Right ventricle myocardium inferior (tissue), 1 donor: Measurements from ENCODE around the gene CCL13. TPM values are rescaled to one million over a fixed set of nuclear protein-coding genes. Genes with fewer than 3 reads are reported as not detected.

ENCODE experiments used
- ATAC-seq: fragments of 200-7000 bp; cut with Tn5 transposase; one replicate; pipeline ENCODE4 v1.9.1; 2020; ENCODE audit warnings: mild to moderate bottlenecking, moderate library complexity
- DNase-seq: peaks from one replicate; pipeline ENCODE4 v3.0.0; 2021; ENCODE audit errors: missing footprints
- intact Hi-C: fragments of 100-400 bp; cut with DNase I; formaldehyde crosslinking; loops from one replicate; pipeline ENCODE4 v1.11.0; 2022
- total RNA-seq: library from RNA; stranded (reverse); fragmentation: NEBNext Ultra II Directional; extraction: Animal tissue kit (Norgen Biotek cat#: 25700); gene quantifications from one replicate; pipeline ENCODE4 v1.2.1, GENCODE V29; 2021
- donor health status: DM: no; HTN: yes; CAD: no; lungs with severe emphysema.

The CCL13 gene
- total RNA-seq, 1 donor from 2014 or later: 1.2 TPM

DNA sequence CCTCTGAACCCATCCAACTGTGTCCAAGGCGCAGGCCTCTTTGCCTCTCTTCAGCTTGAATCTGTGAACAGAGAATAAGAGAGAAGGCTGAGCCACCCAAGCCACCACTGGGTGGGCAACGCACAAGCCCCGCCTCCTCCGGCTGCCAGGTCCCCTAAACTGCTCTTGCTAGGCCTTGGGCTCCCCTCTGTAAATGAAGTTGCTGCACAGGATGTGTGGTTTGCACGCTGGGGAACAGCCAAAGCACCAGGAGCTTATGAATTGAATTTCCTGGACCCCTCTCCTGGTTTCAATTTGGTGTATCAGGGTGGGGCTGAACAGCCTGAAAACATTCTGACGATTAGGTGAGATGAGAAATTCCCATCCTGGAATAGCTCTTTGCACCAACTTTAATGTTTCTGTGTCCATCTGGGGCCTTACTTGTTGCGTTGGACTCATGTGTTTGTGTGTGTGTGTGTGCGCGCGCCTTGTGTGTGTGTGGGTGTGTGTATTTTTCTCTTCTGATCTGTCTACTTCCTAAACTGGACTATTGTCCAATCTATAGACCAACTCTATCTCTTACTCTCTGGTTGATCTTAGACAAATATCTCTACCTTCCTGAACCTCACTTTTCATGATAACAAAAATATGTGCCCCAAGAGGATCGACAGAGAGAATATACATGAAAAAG lies 4.5 kb downstream of the CCL13 start:
- ATAC-seq (no peak), DNase-seq (no peak)
- intact Hi-C loops: loop anchor here (1.0 to 5.0 kb wide), 3 partner anchors 53 to 160 kb away; partner anchors contain the start of gene CCL2

GRCh38 chr17:34361478-34362061 lies 5.3 kb downstream of the CCL13 start:
- intact Hi-C loops: loop anchor here (1.0 to 5.0 kb wide), 3 partner anchors 54 to 161 kb away; partner anchors contain the start of gene CCL2
- DNase-seq: peak; percentile 94
- ATAC-seq: peak; percentile 90

DNA sequence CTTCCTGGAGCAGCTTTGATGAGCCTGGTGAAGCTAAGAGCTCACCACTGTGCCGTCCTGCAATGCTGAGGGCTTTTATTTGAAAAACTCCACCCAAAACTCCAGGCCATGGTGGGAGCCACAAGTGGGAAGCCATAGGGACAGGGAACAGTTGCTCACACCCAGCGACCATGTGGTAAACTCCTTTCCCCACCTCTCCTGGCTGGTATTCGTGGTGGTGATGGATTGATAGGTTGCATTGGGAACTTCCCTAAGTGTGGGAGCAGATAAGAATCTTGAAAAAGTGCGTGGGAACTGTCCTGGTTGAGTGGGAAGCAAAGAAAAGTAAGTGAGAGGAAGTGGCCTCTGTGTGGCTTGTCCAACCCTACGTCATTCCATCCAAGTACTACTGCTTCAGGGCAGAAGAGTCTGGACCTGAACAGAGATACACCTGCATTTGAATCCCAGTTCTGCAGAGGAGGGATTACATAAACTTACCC lies 6.9 kb downstream of the CCL13 start, which contains the start of gene CCL1:
TSS of gene CCL1 (minus strand) at position 51 of the 479 bp plus-strand sequence. CDS start 72 bp downstream, outside the sequence.
- DNase-seq (no peak), ATAC-seq (no peak)
- intact Hi-C loops: loop anchor here (5.0 kb wide), 2 partner anchors 56 to 106 kb away; partner anchors contain the start of gene CCL2

- DNase-seq (no peak), ATAC-seq (no peak)
- intact Hi-C loops: loop anchor here (5.0 kb wide), 2 partner anchors 57 to 107 kb away; partner anchors contain the start of gene CCL2
Observed at GRCh38 chr17:34364751-34365150, 8.5 kb downstream of the CCL13 start.

DNA sequence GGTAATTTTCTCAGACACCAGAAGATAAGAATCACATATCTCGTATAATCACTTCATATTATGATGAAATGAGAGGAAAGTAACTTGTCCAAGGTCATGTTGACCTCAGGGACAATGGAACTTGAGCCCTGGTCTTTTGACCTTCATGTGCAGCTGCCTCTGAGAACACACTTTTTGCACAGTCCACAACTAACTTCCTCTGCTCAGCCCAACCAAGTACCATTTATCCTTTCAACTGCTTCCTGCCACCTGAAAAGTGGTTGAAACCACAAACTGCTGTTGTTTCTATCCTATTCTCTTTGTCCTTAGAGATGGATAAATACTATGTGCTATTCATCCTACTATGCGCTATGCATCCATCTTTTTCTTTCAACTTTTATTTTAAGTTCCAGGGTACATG lies 9.1 kb downstream of the CCL13 start:
- intact Hi-C loops: no loop called here
- DNase-seq: no peak
- no peak for ATAC-seq

GRCh38 chr17:34366010-34366409 lies 9.7 kb downstream of the CCL13 start:
- no peak for ATAC-seq
- DNase-seq: no peak
- intact Hi-C loops: no loop called here

GRCh38 chr17:34366529-34367107 lies 10.3 kb downstream of the CCL13 start:
- no peak for DNase-seq
- ATAC-seq: no peak
- intact Hi-C loops: no loop called here

- DNase-seq: no peak
- intact Hi-C loops: no loop called here
- ATAC-seq: no peak
Observed at GRCh38 chr17:34367486-34368195, 11.4 kb downstream of the CCL13 start.

DNA sequence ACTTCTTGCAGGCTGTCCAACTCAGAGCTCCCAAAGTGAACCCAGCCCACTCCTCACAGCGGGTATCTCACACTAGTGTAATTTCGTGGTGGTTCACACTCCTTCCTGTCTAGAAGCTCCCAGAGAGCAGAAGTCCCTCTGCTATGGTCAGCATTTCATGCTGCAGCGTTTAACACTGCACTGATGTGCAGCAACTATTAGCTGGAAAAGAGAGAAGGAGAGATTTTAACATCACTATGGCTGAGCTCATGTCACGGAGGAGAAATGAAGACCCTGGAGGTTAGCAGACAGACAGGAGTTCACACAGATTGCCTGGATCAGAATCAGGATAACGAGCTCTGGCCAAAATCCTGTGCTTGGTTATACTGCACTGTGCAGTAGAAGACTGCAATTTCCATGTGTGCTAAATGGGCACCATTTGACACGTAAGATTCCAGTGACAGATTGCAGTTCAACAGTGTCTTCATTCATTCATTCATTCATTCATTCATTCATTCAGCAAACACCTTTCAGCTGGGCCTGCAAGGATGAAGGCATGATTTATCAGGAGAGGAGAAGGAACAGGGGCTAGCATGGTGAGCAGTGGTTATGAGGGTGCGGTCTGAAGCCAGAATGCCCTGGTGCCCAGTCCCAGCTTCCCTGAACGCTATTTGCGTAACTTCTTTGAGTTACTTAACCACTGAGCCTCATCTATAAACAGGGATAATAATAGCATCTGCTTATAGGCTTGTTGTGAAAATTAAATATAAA lies 12.1 kb downstream of the CCL13 start:
- ATAC-seq (peak; percentile 45), DNase-seq (no peak)
- intact Hi-C loops: no loop called here

GRCh38 chr17:34368946-34369500 lies 12.7 kb downstream of the CCL13 start:
- no peak for DNase-seq
- intact Hi-C loops: no loop called here
- no peak for ATAC-seq

GRCh38 chr17:34369571-34369970 lies 13.3 kb downstream of the CCL13 start:
- DNase-seq (no peak), ATAC-seq (no peak)
- intact Hi-C loops: no loop called here

DNA sequence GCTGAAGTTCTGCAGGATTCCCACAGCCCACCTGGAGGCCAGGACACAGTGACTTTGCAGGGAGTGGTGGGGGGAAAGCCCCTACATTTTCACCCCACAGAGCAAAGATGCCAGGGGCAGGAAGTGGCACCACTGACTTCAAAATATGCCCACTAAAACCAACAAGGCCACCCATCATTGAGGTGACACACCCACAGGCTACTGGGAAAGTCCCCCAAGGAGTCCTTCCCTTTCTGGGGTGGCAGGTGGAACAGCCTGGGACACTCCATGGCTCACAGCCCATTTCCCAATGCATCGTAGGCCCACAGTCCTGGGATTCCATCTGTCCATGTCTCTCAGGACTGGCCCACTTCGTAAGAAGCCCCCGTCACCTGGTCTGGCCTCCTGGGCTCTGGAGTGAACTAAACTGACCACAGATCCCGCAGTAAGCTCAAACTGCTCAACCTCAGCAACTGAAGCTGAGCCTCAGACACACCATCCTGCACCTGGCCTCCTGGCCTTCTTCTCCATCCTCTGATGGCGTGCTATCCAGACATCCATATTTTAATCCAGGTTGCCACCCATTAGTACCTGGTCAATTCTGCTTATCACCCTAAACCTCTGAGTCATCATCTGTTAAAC lies 14.2 kb downstream of the CCL13 start:
- intact Hi-C loops: no loop called here
- ATAC-seq: no peak
- DNase-seq: no peak

DNA sequence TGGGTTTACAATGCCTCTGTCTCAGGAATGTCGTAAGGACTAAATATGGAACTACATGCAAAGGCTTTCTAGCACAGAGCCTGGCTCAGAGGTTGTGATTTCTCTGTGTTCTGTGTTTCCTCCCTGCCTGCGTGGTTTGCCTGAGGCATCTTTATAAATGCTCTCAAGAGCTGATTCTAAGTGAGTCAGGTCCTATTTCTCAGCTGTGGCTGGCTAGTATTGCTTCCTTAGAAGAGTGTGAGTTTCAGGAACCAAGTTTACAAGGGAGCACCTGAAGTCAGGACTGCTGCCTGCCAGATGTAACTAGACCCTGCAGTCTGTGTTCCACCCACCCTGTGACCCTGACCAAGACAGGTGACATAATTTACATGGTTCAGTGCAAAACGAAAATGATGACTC lies 14.7 kb downstream of the CCL13 start:
- ATAC-seq (no peak), DNase-seq (no peak)
- intact Hi-C loops: no loop called here

GRCh38 chr17:34371405-34372100 lies 15.3 kb downstream of the CCL13 start:
- ATAC-seq (no peak), DNase-seq (no peak)
- intact Hi-C loops: no loop called here

- DNase-seq (no peak), ATAC-seq (no peak)
- intact Hi-C loops: no loop called here
Observed at GRCh38 chr17:34374457-34374856, 18.2 kb downstream of the CCL13 start.

DNA sequence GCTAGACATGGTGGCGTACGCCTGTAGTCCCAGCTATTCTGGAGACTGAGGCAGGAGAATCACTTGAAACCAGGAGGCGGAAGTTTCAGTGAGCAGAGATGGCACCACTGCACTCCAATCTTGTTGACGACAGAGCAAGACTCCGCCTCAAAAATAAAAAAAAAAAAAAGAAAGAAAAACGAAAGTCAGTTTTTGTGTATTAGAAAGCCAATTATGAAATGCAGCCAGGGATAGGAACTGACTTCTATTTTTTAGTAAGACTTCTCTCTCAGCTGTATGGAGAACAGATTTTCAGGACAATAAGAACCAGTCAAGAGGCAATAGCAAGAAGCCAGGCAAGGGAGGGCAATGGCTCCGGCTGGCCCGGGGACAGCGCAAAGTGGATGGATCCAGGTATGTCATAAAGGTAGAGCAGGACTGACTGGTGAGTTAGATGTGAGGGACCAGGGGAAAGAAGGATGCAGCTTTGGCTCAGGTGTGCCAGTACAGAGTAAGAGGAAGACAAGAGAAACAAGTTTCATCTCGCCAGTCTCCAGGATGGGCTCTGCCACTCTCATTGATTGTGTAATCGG lies 19.2 kb downstream of the CCL13 start:
- intact Hi-C loops: no loop called here
- no peak for DNase-seq
- ATAC-seq: no peak
